ENCODE data around the gene SEMA6A.

Gene SEMA6A

DNA sequence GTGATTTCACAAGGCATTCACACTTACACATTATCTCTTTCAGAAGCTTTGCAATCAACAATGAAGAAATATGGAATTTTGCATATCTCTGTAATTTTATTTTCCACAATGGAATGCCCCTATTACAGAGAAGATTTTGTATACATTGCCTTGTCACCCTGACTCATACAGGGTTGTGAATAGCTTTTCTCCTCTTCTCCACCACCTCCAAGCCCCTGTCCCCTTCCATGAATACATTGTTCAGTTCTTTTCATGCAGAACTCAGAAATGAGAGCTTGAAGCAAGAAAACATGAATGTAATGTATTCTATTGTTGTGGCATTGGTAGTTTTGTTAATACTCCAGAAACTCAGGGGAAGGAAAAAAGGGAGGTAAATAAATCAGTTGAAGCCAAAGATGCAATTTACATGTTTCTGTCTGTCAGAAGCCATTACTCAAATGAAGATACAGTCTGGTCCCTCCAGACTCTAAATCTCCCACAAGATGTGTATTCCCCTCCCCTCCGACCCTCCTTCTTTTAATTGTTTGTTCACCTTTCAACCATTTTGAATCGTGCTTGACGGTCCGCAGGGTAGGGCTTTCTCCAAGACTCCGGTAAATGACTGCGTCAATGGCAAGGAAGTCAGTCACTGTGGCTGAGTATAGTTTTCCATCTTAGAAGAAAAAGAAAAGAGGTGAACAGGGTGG is 86.1 kb downstream of the SEMA6A start:
- TF ChIP-seq GATA3 (IDR thresholded peaks at IDR 0.05; ENCODE audit: low read depth, low read length) (no peak), GATA2 (IDR thresholded peaks at IDR 0.05; ENCODE audit: low read depth, low read length) (no peak)

DNA sequence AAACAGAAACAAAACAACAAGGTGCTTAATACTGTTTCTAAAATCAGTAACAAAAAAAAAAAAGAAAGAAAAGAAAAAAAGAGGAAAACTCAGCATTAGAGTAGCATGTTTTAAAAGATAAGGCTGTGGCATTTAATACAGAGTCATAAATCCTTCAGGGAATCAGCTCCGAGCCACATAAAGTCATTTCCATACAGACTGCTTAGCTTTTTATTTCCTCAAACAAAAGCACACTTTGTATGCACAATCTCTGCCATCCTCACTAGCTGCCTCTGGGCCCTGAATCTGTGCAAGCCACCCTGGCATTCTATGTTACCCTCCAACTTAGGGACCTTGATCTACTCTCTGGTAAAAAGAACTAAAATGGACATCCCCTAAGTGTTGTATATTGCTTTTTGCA is 87.6 kb downstream of the SEMA6A start:
- TF ChIP-seq GATA2 (IDR thresholded peaks at IDR 0.05; ENCODE audit: low read depth, low read length), result no peak
- TF ChIP-seq GATA3 (IDR thresholded peaks at IDR 0.05; ENCODE audit: low read depth, low read length), result no peak

DNA sequence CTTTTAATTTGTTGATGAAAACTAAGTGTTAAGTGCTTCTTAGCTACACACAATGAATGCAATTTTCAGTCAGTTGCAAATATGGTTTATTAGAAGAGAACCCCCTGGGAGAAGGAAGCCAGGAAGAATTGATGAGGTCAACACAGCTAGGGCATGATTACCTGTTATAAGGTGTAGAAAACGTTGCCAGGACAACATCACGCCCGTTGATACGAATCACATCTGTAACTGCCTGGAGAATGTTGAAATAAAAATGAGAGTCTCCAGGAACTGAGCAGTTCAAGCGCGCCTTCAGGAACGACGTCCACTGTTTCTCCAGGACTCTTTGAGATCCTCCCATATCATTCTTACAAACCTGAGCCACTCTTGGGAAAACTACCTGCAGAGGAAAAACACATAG is 88.0 kb downstream of the SEMA6A start:
- TF ChIP-seq GATA3 (IDR thresholded peaks at IDR 0.05; ENCODE audit: low read depth, low read length) (no peak), GATA2 (IDR thresholded peaks at IDR 0.05; ENCODE audit: low read depth, low read length) (no peak)

DNA sequence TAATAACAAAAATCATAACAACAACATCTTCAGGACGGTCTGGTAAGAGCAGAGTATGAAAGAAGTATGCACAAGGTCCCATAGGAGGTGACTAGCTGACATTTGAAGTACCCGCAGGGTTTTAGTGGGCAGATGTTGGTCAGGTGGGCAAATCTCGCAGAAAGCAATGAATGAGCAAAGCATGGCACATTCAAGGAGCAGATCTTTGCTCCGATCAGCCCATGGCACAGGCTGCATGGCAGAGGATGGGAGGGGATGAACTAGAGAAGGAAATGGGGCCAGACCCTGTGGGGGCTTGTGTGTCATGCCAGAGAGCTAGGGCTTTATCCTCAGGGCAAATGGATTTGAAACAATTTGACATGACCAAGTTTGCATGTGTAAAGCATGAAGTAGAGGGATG is 90.0 kb downstream of the SEMA6A start:
- TF ChIP-seq GATA3 (IDR thresholded peaks at IDR 0.05; ENCODE audit: low read depth, low read length) (no peak), GATA2 (IDR thresholded peaks at IDR 0.05; ENCODE audit: low read depth, low read length) (no peak)

DNA sequence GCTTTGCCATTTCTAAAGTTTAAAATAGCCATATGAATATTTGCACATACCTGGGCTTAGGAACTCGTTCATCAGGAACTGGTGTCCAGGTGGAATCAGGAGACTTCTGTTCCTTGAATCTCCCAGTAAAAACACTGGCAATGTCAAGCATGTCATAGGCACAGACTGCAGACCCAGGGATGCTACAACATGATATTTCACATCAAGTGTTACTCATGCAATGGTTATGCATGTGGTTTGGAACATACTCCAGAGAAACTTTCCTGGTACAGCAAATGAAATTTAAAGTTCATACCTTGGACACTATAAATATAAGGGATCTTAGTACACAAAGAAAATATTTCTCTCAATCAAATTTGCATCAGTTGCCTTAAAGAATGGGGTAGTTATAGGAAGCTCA is 92.2 kb downstream of the SEMA6A start:
- TF ChIP-seq GATA3 (IDR thresholded peaks at IDR 0.05; ENCODE audit: low read depth, low read length), result no peak
- no peak for TF ChIP-seq GATA2 (IDR thresholded peaks at IDR 0.05; ENCODE audit: low read depth, low read length)

DNA sequence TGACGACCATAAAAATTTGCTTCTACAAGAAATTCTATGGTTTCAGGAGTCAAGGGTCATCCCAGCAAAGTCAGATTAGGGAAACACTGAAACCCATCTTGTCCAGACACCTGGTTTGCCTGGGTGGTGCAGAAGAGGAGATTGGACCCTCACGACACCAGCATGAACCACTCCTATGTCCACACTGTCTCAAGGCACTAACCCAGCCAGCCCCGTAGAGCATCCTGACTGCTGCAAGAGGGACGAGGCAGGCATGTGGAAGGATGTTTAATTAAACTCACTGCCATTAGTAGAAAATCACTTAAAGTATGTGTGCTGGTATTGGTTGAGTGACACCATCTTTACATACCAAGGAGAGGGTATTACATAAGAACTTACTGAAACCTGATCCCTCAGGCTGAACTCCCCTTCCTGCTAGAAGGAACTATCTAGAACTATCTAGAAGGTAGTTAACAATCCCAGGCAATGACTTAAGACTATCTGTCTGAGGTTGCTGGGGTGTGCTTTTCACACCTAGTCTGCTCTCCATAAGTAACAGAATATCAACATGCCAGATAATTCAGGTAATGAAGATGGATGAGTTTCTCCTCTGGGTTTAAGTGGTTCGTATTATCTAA is 93.6 kb downstream of the SEMA6A start:
- TF ChIP-seq GATA3 (IDR thresholded peaks at IDR 0.05; ENCODE audit: low read depth, low read length) (no peak), GATA2 (IDR thresholded peaks at IDR 0.05; ENCODE audit: low read depth, low read length) (no peak)

DNA sequence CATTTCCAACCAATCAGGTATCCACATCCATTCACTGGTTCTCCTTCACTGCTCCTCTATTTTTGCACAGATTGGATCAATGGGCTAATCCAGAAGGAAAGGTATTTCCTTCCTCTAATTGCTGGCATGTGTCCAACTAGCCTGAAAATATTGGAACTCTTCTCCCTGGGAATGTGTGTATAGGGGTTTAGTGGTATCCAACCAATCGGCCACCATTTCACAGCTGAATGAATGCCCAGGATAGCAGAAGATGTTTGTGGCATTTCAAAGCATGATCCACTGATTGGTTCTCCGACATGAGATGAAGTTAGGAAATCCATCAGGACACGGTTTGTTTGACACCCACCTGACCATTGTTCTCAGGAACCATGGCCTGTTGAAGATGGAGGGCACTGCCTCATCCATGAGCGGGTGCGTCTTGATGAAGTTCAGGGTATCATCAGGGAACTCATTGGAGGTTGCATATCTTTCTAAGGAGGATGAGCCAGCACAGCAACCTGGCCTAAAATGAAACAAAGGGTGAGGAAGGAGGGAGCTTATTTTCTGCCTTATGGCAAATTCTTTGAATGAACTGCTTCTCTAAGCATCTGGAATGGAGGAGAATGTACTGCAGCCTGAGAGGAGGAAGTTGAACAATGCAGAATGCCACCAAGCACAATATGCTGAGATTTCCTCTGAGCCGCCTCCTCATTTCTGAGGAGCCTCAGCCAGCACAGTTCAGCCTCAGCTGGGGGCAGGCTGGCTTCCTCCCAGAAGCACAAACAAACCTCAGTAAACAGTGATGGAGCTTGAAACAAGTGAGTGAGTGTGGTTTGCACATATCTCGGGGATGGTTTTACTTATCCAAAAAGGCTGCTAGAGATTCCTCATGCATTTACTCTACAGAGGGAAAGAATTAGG is 94.6 kb downstream of the SEMA6A start:
- TF ChIP-seq GATA2 (IDR thresholded peaks at IDR 0.05; ENCODE audit: low read depth, low read length), result no peak
- no peak for TF ChIP-seq GATA3 (IDR thresholded peaks at IDR 0.05; ENCODE audit: low read depth, low read length)

DNA sequence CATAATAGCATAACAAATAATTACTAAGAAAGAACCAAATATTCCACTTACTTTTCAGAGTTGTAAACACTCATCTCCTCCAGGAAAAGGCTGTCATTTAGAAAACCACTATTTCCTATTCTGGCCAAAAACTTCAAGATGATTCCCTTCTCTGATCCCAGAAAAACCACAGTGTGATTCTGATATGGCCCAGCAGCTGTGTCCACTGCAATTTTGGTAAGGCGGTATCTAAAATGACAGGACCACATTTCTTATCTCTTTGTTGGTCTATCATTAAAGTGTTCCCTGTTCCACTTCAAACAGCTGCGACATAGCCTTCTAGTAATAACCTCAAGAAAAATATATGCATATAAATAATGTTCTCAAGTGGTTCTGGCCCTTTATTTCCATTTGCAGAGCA is 96.1 kb downstream of the SEMA6A start:
- no peak for TF ChIP-seq GATA3 (IDR thresholded peaks at IDR 0.05; ENCODE audit: low read depth, low read length)
- TF ChIP-seq GATA2 (IDR thresholded peaks at IDR 0.05; ENCODE audit: low read depth, low read length), result no peak

DNA sequence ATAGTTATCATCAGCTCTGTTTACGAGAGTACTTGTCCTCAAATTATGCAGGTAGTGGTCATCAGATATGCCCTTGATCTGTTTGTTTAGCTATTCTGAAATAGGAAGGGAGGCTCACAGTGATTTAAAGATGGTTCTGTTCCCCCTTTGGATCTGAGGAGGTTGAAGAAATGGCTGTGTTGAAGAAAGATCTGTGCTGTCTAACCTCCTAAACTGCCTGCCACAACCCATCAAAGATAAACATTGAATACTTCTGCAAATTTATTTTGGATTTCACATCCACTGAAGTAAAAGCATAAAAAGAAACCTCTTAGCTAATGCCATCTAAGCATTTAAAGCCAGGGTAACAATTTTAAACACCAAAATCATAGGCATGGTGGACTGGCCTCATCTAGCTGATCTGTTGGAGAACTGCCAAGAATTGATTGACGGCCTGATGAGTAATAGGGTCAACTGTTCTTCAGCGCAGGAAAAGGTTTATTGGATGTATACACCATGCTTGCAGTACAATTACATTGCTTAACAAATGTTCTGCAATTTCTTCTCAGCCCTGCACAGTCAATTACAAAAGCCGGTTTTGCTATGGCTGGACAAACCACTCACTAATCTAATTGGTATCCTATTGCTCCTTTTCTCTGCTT is 97.6 kb downstream of the SEMA6A start:
- no peak for TF ChIP-seq GATA2 (IDR thresholded peaks at IDR 0.05; ENCODE audit: low read depth, low read length)
- TF ChIP-seq GATA3 (IDR thresholded peaks at IDR 0.05; ENCODE audit: low read depth, low read length), result no peak

DNA sequence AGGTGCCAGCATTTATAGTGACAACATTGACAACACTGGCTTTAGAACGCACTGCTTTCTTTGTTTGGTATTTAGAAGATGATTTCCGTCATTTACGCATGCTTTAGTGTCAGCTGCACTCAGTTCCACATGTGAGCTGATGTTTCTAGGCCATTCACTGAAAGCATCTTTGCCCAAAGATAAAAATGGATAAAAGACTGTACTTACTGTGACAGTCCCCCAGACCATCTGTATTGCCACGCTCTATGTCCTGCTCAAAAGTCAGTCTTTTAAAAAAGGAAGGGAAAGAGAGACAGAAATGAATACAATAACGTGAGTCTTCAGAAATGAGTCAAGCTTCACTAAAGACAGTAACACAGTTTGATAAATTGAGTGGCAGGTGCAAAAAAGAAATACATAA is 99.3 kb downstream of the SEMA6A start:
- TF ChIP-seq GATA2 (IDR thresholded peaks at IDR 0.05; ENCODE audit: low read depth, low read length) (no peak), GATA3 (IDR thresholded peaks at IDR 0.05; ENCODE audit: low read depth, low read length) (no peak)

DNA sequence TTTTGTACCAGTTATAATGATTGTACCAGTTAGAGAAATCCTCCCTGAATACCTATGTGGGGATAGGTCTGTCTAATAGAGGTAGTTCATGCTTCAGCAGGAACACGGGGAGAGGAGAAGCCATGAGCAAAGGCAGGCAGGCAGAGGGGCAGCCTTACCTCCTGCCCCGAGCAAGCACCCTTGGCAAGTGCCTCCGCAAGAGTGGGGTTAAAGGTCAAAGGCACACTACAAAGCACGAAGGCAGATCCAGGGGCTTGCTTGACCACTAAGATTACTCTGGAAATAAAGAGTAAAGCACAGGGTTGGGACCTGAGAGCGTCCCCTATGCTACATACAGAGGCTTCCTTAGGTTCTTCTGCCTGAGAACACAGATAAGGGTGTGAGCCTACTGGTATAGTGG is 100.9 kb downstream of the SEMA6A start:
- TF ChIP-seq GATA3 (IDR thresholded peaks at IDR 0.05; ENCODE audit: low read depth, low read length) (no peak), GATA2 (IDR thresholded peaks at IDR 0.05; ENCODE audit: low read depth, low read length) (no peak)

DNA sequence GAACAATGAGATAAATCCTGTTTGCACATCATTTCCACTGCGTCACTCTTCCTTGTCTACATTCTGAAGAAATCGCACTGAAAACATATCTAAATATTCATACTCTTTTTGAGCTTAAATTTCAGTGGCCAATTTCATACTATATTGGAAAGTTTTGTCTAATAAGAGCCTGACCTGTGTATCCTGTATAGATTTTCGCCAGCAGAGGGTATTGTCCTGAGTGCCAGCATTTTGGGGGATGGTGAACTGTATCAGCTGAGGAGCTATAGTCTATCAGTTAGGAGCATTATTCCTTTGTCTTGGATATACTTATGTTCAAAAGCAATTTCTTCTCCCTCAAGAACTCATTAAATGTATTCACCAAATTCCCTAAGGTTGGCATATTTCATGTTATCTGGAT is 102.3 kb downstream of the SEMA6A start:
- TF ChIP-seq GATA2 (IDR thresholded peaks at IDR 0.05; ENCODE audit: low read depth, low read length) (no peak), GATA3 (IDR thresholded peaks at IDR 0.05; ENCODE audit: low read depth, low read length) (no peak)

DNA sequence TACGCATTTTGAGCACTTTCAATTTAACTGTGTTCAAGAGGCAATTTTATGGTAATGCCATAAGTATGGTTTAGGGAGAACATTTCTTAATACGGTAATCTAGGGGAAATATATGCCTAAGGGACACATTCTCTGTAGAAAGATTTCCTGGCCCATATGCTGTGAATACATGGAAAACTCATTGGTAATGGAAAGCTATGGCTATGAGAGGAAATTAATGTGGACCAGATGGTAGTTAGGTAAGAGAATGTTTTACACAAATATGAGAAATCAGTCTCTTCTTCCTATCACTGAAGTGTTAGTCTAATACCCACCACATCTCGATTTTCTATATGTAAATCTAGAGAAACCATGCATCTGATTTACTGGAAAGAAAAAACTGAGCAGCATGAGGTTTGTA is 105.0 kb downstream of the SEMA6A start:
- TF ChIP-seq GATA3 (IDR thresholded peaks at IDR 0.05; ENCODE audit: low read depth, low read length), result no peak
- no peak for TF ChIP-seq GATA2 (IDR thresholded peaks at IDR 0.05; ENCODE audit: low read depth, low read length)

DNA sequence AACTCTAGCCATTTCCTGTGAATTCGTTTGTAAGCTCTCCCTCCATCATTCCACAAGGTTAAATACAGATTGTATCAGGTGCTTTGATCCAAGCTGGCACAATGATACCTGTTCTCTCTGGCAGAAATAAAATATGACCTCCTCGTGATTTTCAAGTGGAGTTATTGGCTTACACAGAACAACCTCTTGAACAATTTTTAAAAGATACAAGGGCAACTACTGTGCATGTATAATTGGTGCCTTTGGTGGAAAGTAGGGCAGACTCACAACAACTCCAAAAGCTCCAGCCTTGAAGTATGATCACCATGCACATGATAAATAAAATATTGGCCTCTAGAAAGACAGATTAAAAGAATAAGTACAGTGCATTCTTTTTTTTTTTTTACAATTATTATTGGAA is 106.0 kb downstream of the SEMA6A start:
- TF ChIP-seq GATA3 (IDR thresholded peaks at IDR 0.05; ENCODE audit: low read depth, low read length) (no peak), GATA2 (IDR thresholded peaks at IDR 0.05; ENCODE audit: low read depth, low read length) (no peak)
